COLO668 (cell line): ENCODE measurements around the gene TMEM151B.

Experiments used
- DNase-seq: peaks from one replicate; lab custom pipeline; 2025; ENCODE audit not compliant: unreplicated experiment; lab: John Stamatoyannopoulos, UW

Gene TMEM151B

GRCh38 chr6:44232676-44233566, 37.3 kb upstream of the TMEM151B start:
- no peak for DNase-seq

GRCh38 chr6:44233567-44234100, 36.6 kb upstream of the TMEM151B start:
- DNase-seq: no peak

GRCh38 chr6:44234101-44235025, 35.9 kb upstream of the TMEM151B start:
- peak; percentile 8 for DNase-seq

- DNase-seq: no peak
These were observed 35.0 kb upstream of the TMEM151B start for GRCh38 chr6:44235269-44235668.

- DNase-seq: no peak
These were observed 34.2 kb upstream of the TMEM151B start for GRCh38 chr6:44235891-44236516.

GRCh38 chr6:44237021-44237812, 33.0 kb upstream of the TMEM151B start:
- peak; percentile 89 for DNase-seq

GRCh38 chr6:44237813-44238433, 32.3 kb upstream of the TMEM151B start:
- peak; percentile 82 for DNase-seq

- peak; percentile 41 for DNase-seq
These were observed 31.4 kb upstream of the TMEM151B start for GRCh38 chr6:44238687-44239350.

GRCh38 chr6:44243345-44243744, 26.9 kb upstream of the TMEM151B start:
- no peak for DNase-seq

GRCh38 chr6:44245391-44245911, 24.8 kb upstream of the TMEM151B start:
- no peak for DNase-seq

- peak; percentile 78 for DNase-seq
These were observed 24.2 kb upstream of the TMEM151B start for GRCh38 chr6:44245912-44246662.

GRCh38 chr6:44246663-44247337, 23.4 kb upstream of the TMEM151B start, which contains the start of gene HSP90AB1:
Gene HSP90AB1, plus strand, starts transcription at chr6:44247101. Its CDS starts 1,529 bp downstream, at chr6:44248630.
- peak; percentile 92 for DNase-seq

GRCh38 chr6:44247338-44248302, 22.6 kb upstream of the TMEM151B start:
- DNase-seq: peak; percentile 56

GRCh38 chr6:44248579-44248978, 21.7 kb upstream of the TMEM151B start:
- DNase-seq: no peak

- DNase-seq: no peak
These were observed 21.0 kb upstream of the TMEM151B start for GRCh38 chr6:44249082-44249748.
